Smooth muscle cell of bladder (primary cell): ENCODE measurements around the gene ELOVL6. TPM values are rescaled to one million over a fixed set of nuclear protein-coding genes. Genes with fewer than 3 reads are reported as not detected.

ENCODE experiments used
- total RNA-seq: library from RNA; depleted of rRNA; stranded (reverse); fragments of >200 nt; gene quantifications from 2 replicates; pipeline ENCODE4 v1.2.3, GENCODE V29; 2014

The ELOVL6 gene, protein sequence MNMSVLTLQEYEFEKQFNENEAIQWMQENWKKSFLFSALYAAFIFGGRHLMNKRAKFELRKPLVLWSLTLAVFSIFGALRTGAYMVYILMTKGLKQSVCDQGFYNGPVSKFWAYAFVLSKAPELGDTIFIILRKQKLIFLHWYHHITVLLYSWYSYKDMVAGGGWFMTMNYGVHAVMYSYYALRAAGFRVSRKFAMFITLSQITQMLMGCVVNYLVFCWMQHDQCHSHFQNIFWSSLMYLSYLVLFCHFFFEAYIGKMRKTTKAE
- 9.4 and 13.2 TPM in 2 replicates for total RNA-seq

GRCh38 chr4:110198435-110199416 lies at the start of gene ELOVL6:
Gene ELOVL6 (minus strand): TSS chr4:110198615. CDS start chr4:110198335, 280 bp downstream.

